Glomerular visceral epithelial cell (primary cell): Measurements from ENCODE around the gene ARMH2.
"Not testable (repeated sequence)": the region's sequence is repeated elsewhere in the genome, so short reads cannot be mapped to it uniquely, and the experiment has no call there.

Experiments
- DNase-seq: peaks from one replicate; pipeline ENCODE4 v3.0.0-alpha.2; 2016; ENCODE audit errors: extremely low spot score

Gene ARMH2

DNA sequence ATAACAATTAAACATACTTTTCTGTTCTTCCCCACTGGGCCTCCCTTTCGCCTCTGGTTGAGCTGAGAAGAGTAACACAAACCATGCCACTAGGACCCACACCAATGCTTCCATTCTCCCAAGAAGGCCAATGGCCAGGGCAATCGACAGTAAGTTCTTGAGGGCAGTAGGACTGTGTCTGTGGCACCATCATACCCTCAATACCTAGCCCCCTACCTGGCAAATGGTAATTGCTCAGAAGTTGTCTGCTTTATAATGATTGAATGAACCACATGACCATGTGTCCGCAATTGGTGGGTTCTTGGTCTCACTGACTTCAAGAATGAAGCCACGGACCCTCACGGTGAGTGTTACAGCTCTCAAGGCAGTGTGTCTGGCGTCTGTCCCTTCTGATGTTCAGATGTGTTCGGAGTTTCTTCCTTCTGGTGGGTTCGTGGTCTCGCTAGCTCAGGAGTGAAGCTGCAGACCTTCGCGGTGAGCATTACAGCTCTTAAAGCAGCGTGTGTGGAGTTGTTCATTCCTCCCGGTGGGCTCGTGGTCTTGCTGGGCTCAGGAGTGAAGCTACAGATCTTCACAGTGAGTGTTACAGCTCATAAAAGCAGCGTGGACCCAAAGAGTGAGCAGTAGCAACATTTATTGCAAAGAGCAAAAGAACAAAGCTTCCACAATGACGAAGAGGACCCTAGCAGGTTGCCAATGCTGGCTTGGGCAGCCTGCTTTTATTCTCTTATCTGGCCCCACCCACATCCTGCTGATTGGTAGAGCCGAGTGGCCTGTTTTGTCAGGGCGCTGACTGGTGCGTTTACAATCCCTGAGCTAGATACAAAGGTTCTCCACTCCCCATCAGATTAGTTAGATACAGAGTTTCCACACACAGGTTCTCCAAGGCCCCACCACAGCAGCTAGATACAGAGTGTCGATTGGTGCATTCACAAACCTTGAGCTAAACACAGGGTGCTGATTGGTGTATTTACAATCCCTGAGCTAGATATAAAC, 33.6 kb downstream of the ARMH2 start:
- DNase-seq: not testable (repeated sequence)

GRCh38 chr6:24763578-24763977, 35.1 kb downstream of the ARMH2 start:
- no peak for DNase-seq

- DNase-seq: no peak
Observed at GRCh38 chr6:24761851-24762250, 36.9 kb downstream of the ARMH2 start.

GRCh38 chr6:24761193-24761835, 37.4 kb downstream of the ARMH2 start:
- no peak for DNase-seq

GRCh38 chr6:24760210-24760609, 38.5 kb downstream of the ARMH2 start:
- no peak for DNase-seq

DNA sequence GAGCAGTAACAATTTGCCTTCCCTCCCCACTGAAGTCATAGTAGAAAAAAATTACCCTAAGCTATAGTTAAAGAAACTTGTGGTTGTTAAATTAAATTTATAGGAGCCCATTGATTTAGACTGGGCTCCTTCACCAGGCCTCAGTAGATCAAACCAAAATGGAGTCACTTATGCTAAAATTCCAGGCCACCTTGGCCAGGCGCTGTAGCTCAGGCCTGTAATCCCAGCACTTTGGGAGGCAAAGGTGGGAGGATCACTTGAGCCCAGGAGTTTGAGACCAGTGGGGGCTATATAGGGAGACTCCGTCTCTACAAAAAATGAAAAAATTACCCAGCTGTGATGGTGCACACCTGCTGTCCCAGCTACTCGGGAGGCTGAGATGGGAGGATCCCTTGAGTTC, 39.0 kb downstream of the ARMH2 start:
- DNase-seq: no peak

GRCh38 chr6:24757611-24758010, 41.1 kb downstream of the ARMH2 start:
- no peak for DNase-seq

GRCh38 chr6:24755279-24755678, 43.4 kb downstream of the ARMH2 start:
- DNase-seq: no peak

DNA sequence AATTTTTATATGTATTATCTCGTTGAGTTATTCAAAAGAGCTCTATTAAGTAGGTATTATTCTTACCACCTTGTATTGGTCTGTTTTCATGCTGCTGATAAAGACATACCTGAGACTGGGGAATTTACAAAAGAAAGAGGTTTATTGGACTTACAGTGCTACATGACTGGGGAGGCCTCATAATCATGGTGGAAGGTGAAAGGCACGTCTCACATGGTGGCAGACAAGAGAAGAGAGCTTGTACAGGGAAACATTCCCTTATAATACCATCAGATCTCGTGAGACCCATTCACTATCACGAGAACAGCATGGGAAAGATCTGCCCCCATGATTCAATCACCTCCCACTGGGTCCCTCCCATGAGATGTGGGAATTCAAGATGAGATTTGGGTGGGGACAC, 44.3 kb downstream of the ARMH2 start:
- not testable (repeated sequence) for DNase-seq

DNA sequence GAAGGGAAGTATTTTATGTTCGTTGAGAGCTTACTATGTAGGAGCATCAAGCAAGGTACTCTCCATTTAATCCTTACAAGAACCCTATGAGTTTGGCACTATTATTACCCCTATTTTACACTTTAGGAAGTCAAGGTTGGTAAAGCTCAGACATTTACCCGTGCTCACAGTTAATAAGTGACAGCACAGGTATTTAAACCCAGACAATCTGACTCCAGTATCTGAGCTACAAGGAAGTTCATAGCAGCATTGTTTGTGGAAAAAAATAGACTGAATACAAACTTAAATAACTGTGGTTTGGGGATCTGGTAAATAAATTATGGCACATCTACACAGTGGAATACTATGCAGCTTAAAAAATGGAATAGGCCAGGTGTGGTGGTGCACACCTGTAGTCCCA, 45.2 kb downstream of the ARMH2 start:
- DNase-seq: no peak

DNA sequence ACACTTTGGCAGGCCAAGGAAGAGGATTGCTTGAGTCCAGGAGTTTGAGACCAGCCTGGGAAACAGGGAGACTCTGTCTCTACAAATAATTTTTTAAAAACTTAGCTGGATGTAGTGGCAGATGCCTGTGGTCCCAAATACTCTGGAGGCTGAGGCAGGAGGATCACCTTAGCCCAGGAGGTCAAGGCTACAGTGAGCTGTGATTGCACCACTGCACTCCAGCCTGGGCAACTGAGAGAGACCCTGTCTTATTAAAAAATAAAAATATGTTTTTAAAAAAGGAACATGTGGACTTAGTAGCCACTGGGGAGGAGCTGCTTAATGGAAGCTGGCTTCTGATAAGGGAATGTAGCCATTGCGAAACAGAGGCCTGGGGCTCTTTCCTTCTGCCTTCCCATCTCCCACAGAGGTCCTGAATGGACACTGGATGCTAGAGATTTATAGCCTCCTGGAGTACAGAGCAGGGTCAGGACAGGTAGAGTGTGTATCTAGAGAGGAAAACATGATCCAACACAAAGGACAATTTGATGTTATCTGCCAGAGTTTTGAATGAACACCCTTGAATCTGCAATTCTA, 45.7 kb downstream of the ARMH2 start:
- no peak for DNase-seq

DNA sequence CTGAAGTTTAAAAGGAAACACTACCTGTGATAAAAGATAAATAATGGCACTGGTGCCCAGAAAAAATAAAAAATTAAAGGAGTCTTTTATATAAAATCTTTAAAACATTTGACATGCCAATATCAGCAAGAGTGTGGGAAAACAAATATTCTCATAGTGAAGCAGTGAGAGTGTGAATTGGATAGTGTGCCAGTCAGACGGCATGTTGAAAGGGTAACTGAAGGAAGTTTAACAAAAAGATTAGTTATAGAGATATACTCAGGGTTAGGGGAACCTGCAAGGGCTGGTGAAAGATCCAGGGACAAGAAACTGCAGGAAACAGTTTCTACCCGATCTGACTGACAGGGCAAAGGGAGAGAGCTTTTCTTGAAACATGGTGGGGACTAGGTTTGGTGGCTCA, 46.2 kb downstream of the ARMH2 start:
- DNase-seq: no peak

DNA sequence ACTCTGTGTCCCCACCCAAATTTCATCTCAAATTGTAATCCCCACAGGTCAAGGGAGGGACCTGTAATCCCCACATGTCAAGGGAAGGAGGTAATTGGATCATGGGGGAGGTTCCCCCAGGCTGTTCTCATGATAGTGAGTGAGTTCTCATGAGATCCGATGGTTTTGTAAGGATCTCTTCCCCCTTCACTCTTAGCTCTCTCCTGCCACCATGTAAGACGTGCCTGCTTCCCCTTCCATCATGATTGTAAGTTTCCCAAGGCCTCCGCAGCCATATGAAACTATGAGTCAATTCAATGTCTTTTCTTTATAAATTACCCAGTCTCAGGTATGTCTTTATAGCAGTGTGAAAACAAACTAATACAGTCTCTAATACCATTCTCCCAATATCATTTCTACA, 47.8 kb downstream of the ARMH2 start:
- DNase-seq: not testable (repeated sequence)

DNA sequence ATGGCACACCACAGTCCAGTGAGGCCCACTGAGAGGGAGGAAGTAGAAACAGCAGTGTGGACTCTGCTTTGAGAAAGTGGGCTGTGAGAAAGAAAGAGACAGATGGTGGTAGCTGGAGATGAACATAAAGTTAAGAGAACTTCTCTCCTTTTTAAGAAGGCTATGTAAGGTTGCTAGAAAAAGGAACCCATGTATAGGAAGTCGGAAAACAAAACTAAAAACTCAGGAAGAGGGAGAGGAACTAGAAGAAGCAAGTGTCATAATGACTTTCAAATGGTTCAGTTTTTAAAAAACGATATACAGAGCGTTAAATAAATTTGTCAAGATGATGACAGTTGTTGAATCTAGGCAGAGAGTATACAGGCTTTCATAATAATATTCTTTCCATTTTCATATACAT, 49.4 kb downstream of the ARMH2 start:
- no peak for DNase-seq
